HG03571 (cell line): ENCODE measurements around the gene ZNF100.
"Not testable (repeated sequence)": the region's sequence is repeated elsewhere in the genome, so short reads cannot be mapped to it uniquely, and the experiment has no call there.

Source experiments
- ATAC-seq: cut with Tn5 transposase; IDR thresholded peaks from one replicate; pipeline ENCODE4 v1.9.1; 2021; ENCODE audit not compliant: unreplicated experiment

ZNF100 gene

DNA sequence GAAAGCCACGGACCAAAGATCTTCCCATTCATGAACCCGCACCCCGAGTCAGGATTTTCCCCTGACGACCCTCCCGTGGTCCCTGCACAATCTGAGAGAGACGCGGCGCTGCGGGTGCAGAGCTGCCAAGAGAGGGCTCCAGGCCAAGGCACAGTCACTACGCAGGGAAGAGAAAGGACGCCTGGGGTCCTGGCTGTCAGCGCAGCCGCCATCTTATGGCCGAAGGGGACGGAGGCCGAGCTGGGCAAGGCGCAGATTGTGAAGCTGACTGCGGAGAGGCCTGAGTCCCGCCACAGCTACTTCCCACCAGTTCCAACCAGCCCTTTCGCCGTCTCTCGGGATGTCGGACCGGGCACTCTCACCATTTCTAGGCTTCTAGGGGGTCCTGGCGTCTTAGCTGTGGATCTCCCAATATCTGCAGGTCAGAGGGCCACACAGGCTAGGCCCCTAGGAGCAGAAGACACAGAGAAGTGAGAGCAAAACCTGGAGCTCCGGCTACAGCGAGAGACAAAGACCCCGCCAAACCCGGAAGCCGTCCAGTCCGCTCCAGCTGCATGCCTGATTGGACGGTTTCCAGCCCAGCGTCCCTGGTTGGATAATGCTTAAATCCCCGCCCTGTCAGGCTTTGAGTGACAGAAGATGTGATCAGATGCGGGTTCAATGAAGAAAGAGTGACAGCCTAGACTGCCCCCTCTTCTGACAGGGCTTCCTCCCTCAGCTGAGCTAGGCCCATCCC is at the start of gene ZNF100:
TSS of gene ZNF100 (minus strand) at position 515 of the 736 bp plus-strand sequence. CDS start at position 365, 150 bp downstream.
- ATAC-seq, result peak; percentile 87

DNA sequence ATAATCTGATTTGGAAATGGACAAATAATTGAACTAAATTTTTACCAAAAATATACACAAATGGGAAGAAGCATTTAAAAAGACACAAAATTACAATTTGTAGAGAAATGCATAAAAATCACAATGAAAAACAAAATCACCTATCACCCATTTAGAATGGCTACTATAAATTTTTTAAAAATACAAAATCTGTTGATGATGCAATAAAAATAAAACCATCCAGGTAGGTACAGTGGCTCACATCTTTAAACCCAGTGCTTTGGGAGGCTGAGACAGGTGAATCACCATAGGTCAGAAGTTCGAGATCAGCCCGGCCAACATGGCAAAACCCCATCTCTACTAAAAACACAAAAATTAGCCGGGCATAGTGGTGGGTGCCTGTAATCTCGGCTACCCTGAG is 45.1 kb upstream of the ZNF100 start:
- ATAC-seq, result no peak

DNA sequence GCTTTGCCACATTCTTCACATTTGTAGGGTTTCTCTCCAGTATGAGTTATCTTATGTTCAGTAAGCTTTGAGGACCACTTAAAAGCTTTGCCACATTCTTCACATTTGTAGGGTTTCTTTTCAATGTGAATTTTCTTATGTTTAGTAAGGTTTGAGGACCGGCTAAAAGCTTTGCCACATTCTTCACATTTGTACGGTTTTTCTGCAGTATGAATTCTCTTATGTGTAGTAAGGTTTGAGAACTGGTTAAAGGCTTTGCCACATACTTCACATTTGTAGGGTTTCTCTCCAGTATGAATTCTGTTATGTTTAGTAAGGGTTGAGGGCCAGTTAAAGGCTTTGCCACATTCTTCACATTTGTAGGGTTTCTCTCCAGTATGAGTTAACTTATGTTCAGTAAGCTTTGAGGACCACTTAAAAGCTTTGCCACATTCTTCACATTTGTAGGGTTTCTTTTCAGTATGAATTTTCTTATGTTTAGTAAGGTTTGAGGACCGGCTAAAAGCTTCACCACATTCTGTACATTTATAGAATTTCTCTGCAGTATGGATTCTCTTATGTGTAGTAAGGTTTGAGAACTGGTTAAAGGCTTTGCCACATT is 41.1 kb upstream of the ZNF100 start:
- ATAC-seq, result not testable (repeated sequence)

DNA sequence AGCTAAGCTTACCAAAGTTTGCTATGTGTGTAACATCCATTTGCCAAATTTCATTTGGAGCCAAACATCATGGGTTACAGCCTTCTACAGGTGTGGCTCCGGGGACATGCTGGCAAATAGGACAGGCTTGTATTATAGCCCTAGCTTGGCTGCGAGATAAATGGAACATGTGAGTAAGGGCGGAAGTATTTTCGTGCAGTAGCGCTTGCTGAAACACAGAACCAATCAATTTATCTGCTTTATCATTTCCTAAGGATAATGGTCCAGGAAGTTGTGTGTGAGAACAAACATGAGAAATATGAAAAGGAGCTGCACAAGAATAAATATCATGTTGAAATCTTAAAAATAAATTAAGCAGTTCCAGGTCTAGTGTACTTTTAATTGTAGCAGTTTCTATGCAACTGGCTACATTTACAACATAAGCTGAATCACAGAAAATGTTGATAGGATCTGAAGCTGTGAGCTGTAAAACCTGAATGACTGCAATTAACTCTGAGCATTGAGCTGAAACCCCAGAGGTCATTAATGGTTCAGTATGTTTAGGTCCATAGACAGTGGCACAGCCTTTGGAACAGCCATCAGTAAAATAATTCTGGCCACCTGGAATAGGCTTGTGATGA is 22.2 kb upstream of the ZNF100 start:
- no peak for ATAC-seq

DNA sequence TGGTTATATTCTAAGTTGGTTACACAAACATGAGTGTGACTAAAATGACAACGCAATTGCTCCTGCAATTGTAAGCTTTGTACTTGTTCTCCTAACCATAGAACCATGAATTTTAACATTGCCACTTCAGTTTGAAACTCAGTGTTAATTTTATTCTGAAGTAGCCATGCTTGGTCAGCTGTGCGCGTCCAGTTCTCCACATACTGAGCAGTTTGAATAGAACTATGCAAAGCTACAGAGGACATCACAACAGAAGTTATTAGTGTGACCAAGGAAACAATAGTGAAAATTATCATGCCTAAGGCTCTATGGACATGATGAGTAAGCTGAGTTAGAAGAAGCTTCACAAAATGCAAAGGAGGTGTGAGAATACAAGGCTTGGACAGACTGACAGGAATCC is 19.6 kb upstream of the ZNF100 start:
- ATAC-seq, result no peak

DNA sequence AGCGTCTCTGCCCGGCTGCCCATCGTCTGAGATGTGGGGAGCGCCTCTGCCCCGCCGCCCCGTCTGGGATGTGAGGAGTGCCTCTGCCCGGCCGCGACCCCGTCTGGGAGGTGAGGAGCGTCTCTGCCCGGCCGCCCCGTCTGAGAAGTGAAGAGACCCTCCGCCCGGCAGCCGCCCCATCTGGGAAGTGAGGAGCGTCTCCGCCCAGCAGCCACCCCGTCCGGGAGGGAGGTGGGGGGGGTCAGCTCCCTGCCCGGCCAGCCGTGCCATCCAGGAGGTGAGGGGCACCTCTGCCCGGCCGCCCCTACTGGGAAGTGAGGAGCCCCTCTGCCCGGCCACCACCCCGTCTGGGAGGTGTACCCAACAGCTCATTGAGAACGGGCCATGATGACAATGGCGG is 8.4 kb upstream of the ZNF100 start:
- not testable (repeated sequence) for ATAC-seq

DNA sequence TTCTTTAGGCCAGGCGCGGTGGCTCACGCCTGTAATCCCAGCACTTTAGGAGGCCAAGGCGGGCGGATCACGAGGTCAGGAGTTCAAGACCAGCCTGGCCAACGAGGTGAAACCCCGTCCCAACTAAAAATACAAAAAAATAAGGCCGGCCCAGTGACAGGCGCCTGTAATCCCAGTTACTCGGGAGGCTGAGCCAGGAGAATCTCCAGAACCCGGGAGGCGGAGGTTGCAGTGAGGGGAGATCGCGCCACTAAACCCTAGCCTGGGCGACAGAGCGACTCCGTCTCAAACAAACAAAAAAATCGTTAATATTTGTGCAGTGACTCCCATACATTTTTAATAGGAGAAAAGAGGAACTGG is 694 bp downstream of the ZNF100 start:
- not testable (repeated sequence) for ATAC-seq

DNA sequence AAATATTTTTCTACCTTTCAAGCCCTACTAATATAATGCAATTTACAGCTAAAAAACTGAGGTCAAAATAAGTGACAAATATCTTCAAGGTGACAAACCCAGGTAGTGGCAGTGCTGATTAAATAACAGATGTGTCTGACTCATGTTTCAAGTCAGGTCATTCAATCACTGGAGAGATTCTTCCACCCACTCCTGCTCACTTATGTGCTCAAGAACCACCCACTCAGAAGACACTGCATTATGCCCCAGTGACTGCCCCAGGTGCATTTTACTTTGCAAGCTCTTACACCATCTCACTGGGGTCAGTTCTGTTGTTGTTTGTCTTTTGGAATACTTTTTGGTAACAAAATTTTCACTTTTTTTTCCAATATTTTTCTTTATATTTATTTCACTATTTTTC is 2.2 kb downstream of the ZNF100 start:
- no peak for ATAC-seq

DNA sequence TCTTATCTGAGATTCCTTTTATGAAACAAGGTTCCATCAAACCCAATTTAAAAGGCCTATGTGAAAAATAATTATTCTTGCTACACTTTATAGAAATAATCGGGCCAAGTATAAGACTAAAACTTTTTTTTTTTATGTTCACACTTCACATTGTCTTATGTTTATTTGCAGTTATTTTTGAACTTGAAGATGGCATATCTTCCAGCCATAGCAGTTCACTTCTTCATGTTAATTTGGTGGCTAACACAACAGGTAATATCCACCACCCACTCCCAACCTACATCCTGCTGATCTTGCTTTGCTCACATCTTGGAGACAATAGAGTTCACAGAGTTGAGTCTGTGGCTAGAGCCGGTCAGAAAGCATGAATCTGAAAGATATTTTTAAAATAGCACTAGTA is 5.8 kb downstream of the ZNF100 start:
- not testable (repeated sequence) for ATAC-seq

DNA sequence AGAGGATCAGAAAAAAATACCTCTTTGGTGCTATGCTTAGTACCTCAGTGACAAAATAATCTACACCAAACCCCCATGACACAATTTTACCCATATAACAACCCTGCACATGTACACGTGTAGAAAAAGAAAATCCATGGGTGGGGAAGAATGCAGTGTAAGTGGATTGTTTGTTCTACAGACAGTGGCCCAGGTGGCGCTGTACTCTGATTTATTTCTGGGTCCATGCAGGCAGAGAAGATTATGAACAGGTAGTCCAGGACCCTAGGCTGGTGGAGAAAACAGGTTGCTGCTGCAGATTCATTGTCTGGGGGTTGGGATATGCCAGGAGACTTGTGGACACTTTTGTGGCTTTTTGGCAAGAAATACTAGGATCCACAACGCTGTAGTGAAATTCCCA is 9.1 kb downstream of the ZNF100 start:
- no peak for ATAC-seq

DNA sequence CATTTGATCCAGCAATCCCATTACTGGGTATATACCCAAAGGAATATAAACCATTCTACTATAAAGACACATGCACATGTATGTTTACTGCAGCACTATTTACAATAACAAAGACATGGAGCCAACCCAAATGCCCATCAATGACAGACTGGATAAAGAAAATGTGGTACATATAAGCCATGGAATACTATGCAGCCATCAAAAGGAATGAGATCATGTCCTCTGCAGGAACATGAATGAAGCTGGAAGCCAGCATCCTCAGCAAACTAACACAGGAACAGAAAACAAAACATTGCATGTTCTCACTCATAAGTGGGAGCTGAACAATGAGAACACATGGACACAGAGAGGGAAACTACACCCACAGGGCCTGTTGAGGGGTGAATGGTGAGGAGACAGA is 11.8 kb downstream of the ZNF100 start:
- ATAC-seq, result not testable (repeated sequence)

DNA sequence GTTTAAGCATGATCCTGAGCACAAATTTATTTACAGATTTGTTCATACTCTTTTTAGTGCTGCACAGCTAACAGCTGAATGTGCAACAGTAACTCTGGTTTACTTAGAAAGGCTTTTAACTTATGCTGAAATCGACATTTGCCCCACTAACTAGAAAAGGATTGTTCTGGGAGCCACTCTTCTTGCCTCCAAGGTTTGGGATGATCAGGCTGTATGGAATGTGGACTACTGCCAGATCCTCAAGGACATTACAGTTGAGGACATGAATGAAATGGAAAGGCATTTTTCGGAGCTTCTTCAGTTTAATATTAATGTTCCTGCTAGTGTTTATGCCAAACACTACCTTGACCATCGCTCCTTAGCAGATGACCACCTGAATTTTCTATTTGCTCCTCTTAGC is 16.0 kb downstream of the ZNF100 start:
- no peak for ATAC-seq

DNA sequence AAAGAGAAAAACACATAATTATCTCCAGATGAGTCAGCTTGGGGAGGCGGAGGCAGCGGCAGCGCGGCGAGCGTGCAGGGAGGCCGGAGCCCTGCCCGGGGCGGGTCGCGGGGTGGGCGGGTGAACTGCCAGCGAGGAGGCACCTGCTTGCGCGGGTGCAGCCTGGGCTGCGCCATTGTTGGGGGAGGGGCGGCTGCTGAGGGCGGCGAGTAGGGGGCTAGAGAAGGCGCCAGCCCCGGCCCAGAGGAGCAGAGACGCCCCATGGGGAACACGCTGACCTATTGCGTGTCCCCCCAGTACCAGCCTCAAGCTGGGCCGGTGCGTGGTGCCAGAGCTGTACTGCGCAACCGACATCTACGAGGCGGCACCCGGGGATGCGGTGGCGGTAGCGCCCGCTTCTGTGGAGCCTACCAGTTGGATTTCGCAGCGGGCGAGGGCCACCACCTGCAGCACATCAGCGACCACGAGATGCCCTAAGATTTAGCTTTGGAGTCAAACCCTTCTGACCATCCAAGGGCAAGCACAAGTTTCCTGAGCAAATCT is 16.7 kb downstream of the ZNF100 start:
- no peak for ATAC-seq

DNA sequence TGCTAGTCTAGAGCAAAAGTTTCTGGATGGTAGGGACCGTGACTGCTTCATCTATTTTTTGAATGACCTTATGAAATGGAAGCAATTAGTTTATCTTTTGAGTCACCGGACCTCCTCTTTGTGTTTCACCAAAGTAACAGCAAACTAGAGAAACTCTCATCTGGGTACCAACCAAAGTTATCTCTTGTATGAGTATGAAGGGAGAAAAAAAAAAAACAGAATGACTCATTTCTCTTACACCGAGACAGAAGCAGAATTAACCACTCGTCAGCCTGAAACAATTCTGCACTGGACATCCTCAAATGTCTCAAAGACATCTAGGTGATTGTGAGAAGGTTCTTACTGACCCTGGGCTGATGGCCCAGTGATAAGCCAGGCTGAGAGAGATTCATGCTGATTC is 18.3 kb downstream of the ZNF100 start:
- ATAC-seq, result no peak

DNA sequence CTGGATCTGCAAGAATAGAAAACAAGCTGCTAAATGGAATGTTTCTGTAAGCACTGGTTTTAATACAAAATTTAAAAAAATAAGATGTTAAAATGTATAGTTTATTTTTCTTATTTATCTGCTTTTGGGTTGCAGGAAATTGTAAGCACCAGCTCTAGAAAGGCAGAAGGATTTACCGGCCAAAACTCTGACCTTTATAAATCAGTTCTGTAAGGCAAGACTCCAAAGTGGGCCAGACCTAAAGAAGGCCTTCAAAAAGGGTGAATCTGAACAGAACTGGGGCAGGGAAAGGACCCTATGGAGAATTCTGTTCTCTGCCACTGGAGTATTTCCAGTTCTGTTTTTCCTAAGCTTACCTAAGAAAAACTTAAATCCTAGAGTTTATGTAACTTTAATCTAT is 19.3 kb downstream of the ZNF100 start:
- ATAC-seq, result no peak

DNA sequence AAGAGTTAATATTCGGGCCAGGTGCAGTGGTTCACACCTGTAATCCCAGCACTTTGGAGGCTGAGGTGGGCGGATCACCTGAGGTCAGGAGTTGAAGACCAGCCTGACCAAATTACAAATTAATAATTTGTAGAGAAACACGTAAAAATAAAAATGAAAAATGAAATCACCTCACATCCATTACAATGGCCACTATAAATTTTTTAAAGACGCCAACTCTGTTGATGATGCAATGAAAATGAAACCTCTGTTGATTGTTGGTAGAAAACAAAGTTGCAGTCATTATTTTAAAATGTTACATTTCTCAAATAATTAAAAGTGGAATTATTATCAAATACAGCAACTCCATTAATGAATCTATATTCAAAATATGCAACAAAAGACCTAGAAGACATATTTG is 26.8 kb downstream of the ZNF100 start:
- no peak for ATAC-seq

DNA sequence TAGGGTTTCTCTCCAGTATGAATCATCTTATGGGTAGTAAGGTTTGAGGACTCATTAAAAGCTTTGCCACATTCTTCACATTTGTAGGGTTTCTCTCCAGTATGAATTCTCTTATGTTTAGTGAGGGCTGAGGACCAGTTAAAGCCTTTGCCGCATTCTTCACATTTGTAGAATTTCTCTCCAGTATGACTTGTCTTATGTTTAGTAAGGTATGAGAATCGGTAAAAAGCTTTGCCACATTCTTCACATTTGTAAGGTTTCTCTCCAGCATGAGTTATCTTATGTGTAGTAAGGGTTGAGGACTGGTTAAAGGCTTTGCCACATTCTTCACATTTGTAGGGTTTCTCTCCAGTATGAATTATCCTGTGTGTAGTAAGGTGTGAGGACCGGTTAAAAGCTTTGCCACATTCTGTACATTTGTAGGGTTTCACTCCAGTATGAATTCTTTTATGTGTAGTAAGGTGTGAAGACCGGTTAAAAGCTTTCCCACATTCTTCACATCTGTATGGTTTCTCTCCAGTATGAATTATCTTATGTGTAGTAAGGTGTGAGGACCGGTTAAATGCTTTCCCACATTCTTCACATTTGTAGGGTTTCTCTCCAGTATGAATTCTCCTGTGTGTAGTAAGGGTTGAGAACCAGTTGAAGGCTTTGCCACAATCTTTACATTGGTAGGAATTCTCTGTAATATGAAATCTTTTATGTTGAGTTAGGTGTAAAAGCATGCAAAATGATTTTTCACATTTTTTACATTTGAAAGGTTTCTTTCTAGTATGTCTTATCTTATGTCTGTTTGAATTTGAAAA is 40.2 kb downstream of the ZNF100 start:
- not testable (repeated sequence) for ATAC-seq

DNA sequence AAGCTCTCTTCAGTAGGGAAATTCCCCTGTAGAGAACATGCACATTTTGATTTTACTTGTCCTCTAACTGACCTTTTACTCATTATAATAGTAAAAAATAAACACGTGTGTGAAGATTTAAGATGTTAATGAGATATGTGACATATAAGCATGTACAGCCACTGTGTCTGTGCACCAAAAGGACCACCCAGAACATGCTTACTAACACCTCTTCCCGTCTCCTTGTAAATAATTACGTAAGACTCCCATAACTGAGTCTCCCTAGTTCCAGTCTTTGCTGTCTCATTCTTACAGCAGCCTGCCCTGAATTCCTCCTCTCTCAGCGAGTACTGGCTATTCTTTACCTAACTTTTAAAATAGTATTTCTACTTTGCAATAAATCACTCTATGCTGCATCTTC is 53.6 kb downstream of the ZNF100 start:
- no peak for ATAC-seq

DNA sequence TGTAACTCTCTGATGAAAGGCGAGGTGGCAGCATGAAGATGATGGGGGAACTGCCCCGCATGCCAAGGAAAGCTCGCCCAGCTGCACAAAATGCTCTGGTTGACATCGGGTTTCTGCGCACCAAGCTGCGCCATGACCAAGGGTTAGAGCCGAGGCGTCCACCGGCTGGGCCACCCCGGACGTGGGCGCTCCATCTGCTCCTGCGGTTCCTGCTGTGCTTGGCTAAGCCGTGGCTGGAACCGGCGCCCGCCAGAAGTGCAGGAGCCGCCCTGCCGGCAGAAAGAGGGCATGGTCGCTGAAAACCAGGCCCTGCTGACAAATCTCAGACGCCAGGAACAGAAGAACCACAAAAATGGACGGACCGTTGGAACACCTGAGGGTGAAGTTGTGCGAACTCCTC is 57.9 kb downstream of the ZNF100 start:
- no peak for ATAC-seq

DNA sequence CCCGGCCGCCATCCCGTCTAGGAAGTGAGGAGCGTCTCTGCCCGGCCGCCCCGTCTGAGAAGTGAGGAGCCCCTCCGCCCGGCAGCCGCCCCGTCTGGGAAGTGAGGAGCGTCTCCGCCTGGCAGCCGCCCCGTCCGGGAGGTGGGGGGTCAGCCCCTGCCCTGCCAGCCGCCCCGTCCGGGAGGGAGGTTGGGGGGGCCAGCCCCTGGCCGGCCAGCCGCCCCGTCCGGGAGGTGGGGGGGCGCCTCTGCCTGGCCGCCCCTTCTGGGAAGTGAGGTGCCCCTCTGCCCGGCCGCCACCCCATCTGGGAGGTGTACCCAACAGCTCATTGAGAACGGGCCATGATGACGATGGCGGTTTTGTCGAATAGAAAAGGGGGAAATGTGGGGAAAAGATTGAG is 59.5 kb downstream of the ZNF100 start:
- not testable (repeated sequence) for ATAC-seq

DNA sequence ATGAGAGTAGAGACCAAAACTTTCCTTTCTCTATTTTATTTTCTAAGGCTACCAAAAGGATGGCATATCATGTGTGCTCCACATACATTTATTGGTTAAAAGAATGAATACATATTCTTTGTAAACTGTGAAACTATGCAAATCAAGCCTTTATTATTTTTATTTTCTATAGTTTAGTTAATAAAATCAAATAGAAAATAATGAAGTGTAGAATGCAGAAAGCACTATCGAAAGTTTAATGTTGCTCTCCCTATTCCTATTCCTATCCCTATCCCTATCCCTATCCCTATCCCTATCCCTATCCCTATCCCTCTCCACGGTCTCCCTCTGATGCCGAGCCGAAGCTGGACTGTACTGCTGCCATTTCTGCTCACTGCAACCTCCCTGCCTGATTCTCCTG is 60.3 kb downstream of the ZNF100 start:
- no peak for ATAC-seq
